DOHH2 (cell line): ENCODE measurements around the gene MTRFR.

ENCODE experiments used
- EZH2phosphoT487 ChIP-seq: fragments of 200-600 bp; sonication (generic); IDR thresholded peaks from 2 replicates; pipeline ENCODE4 v1.6.1; 2017; ENCODE audit warnings: borderline replicate concordance, mild to moderate bottlenecking, antibody characterized with exemption, low read length, moderate library complexity, mixed read lengths
- TF ChIP-seq, protein P1 (sequence below): fragments of 200-600 bp; sonication (generic); IDR thresholded peaks from one replicate; pipeline ENCODE4 v1.5.1; 2014; ENCODE audit warnings: antibody characterized with exemption, mild to moderate bottlenecking, low read depth, low read length; ENCODE audit not compliant: poor library complexity, severe bottlenecking

DNA sequence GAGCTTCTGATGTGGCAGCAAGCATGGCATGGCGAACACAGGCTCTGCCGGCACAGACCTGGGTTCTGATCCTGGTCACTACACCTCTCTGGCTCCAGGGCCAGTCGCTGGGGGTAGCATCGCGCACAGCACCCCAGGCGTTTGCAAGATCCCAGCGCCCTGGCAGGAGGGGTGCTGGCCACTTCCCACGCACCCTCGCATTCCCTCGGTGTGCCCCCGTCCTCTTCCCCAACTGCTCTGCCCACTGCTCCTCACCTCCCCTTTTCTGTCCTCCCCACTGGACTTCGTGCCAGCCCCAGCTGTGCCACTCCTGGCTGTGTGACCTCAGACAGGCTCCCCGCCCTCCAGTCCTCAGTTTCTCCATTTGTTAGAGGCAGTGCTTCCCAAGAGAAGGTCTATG is 35.6 kb downstream of the MTRFR start:
- TF ChIP-seq, protein P1, sequence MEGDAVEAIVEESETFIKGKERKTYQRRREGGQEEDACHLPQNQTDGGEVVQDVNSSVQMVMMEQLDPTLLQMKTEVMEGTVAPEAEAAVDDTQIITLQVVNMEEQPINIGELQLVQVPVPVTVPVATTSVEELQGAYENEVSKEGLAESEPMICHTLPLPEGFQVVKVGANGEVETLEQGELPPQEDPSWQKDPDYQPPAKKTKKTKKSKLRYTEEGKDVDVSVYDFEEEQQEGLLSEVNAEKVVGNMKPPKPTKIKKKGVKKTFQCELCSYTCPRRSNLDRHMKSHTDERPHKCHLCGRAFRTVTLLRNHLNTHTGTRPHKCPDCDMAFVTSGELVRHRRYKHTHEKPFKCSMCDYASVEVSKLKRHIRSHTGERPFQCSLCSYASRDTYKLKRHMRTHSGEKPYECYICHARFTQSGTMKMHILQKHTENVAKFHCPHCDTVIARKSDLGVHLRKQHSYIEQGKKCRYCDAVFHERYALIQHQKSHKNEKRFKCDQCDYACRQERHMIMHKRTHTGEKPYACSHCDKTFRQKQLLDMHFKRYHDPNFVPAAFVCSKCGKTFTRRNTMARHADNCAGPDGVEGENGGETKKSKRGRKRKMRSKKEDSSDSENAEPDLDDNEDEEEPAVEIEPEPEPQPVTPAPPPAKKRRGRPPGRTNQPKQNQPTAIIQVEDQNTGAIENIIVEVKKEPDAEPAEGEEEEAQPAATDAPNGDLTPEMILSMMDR = no peak
- TF ChIP-seq EZH2phosphoT487 = no peak
